Small intestine (tissue), 7 donors: ENCODE data around the gene NECTIN1. TPM values are rescaled to one million over a fixed set of nuclear protein-coding genes. Genes with fewer than 3 reads are reported as not detected.

Experiments used
- DNase-seq, 2 donors: peaks; one replicate each; pipeline versions ENCODE4 v3.0.0 to v3.0.0-alpha.2; 2013
- FAIRE-seq: peaks from 2 replicates; lab custom pipeline; 2012; peaks lifted over from hg19 to GRCh38; lab: Jason Lieb, UNC
- H3K27ac ChIP-seq, 3 donors: one replicate each; pipeline ENCODE4 v1.5.1; 2013; ENCODE audit warnings: low read length in 2 of 3, mild to moderate bottlenecking in 2 of 3, control low read depth in 1 of 3, inconsistent platforms in 1 of 3, low read depth in 1 of 3, moderate library complexity in 1 of 3
- H3K27me3 ChIP-seq, 3 donors: one replicate each; pipeline ENCODE4 v1.6.1; 2013; ENCODE audit warnings: low read length in 3 of 3, inconsistent platforms in 1 of 3; ENCODE audit not compliant: control insufficient read depth in 3 of 3, insufficient read depth in 3 of 3
- H3K36me3 ChIP-seq, 3 donors: one replicate each; pipeline ENCODE4 v1.6.1; 2013; ENCODE audit warnings: low read length in 3 of 3, inconsistent platforms in 1 of 3, low read depth in 1 of 3, mild to moderate bottlenecking in 1 of 3, moderate library complexity in 1 of 3; ENCODE audit not compliant: control insufficient read depth in 3 of 3, insufficient read depth in 2 of 3
- H3K4me1 ChIP-seq, 3 donors: one replicate each; pipeline ENCODE4 v1.6.1; 2013; ENCODE audit warnings: low read length in 2 of 3, inconsistent platforms in 1 of 3, low read depth in 1 of 3, mild to moderate bottlenecking in 1 of 3, moderate library complexity in 1 of 3; ENCODE audit not compliant: control insufficient read depth in 3 of 3, insufficient read depth in 2 of 3
- H3K4me3 ChIP-seq, 3 donors: one replicate each; pipeline ENCODE4 v1.5.1; 2013; ENCODE audit warnings: low read length in 3 of 3, control low read depth in 1 of 3, inconsistent platforms in 1 of 3, low read depth in 1 of 3, mild to moderate bottlenecking in 1 of 3, moderate library complexity in 1 of 3
- H3K9me3 ChIP-seq, 2 donors: one replicate each; pipeline ENCODE4 v1.6.1; 2013; ENCODE audit warnings: low read depth in 1 of 2, low read length in 1 of 2; ENCODE audit not compliant: control insufficient read depth in 2 of 2, insufficient read depth in 1 of 2
- WGBS, 3 donors: extraction: QIAGEN DNeasy Blood & Tissue Kit; methylation state at CpG; one replicate each; pipeline ENCODE4 v1.1.7; 2013; 5-methylcytosine and 5-hydroxymethylcytosine counted together
- polyA plus RNA-seq, 4 donors: library from polyadenylated mRNA; stranded (reverse) in 3 of 4; unstranded in 1 of 4; fragments of 200-250 nt in 3 of 4; fragments of 120-200 nt in 1 of 4; gene quantifications; one replicate each; pipeline versions ENCODE4 v1.2.1 to v1.2.3, GENCODE V29; 2013
- donor health status: healthy with polysubstance abuse.
- donor health status: control.
- donor health status: control.
- donor health status: Bipolar disorder and iron deficiency.
- donor health status: healthy.

NECTIN1 gene
- polyA plus RNA-seq, 4 donors = 2.7 to 32.8 (median 11.7) TPM

DNA sequence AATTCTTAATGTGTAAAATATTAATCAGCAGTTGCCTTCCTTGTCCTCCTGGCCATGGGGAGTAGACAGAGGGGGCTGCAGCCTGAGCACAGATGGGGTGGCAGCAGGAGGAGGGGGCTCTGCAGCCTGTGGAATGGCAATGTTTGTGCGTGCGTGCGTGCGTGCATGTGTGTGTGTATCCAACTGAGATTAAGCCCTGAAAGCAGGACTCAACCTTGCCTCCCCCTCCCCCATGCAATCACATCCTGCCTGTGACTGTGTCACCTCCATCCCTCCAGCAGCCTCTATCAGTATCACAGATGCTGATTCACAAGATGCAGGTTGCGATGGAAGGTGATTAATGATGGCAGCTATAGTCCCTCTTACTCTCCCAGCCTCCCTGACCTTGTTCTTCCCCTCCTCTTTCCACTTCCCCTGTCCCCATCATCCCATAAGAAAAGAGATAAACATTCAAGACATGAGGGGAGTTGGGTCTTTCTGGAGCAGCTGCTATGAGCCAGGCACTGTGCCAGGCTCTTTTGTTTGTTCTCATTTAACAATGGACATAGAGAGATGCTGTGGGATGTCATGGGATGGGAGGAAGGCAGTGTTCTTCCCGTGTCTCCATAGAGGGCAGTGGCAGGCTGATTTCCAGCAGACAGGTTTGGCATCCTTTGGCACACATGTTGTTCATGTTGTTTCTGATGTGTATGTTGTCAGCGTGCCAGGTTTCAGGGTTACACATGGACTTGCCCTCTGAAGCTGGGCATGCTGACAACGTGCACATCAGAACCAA lies 43.8 kb upstream of the NECTIN1 start:
- no peak overlapping the region for H3K27ac ChIP-seq
- FAIRE-seq = no peak
- WGBS, 3 donors = 62 to 69% (median 64%) methylated on average over 8 of the region's 8 CpGs

DNA sequence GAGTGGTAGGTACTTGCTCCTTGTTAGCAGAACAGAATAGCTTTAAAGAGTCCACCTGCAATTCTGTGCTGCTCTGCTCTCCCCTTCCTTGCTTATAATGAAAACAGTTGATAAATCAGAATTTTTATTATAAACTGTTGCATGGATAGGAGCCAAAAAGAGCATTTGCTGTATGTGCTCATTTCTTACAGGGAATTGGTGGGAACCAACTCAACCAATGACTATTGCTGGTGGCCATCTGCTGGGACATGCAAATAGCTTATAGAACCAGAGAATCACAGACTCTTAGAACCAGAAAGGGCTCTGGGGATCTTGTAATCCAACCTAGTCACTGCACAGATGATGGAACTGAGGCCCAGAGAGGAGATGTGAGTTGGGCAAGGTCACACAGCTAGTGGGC lies 43.1 kb upstream of the NECTIN1 start:
- DNase-seq (no peak), FAIRE-seq (no peak)
- H3K9me3 ChIP-seq = no peaks in the 10 kb centered on the region
- H3K36me3 ChIP-seq = no peaks in the 10 kb centered on the region
- peaks cover 0 to 6% (median 0%) of the 10 kb centered on the region in 3 donors for H3K27me3 ChIP-seq
- no peak overlapping the region for H3K4me3 ChIP-seq
- H3K4me1 ChIP-seq = no peaks in the 10 kb centered on the region
- no peak overlapping the region for H3K27ac ChIP-seq

More for the DNA sequence above, 43.8 kb upstream of the NECTIN1 start:
- no peak overlapping the region for H3K4me3 ChIP-seq
- no peak for DNase-seq
- H3K27me3 ChIP-seq = peaks cover 0 to 6% (median 0%) of the 10 kb centered on the region in 3 donors
- H3K9me3 ChIP-seq = no peaks in the 10 kb centered on the region
- H3K4me1 ChIP-seq = no peaks in the 10 kb centered on the region
- H3K36me3 ChIP-seq = no peaks in the 10 kb centered on the region

DNA sequence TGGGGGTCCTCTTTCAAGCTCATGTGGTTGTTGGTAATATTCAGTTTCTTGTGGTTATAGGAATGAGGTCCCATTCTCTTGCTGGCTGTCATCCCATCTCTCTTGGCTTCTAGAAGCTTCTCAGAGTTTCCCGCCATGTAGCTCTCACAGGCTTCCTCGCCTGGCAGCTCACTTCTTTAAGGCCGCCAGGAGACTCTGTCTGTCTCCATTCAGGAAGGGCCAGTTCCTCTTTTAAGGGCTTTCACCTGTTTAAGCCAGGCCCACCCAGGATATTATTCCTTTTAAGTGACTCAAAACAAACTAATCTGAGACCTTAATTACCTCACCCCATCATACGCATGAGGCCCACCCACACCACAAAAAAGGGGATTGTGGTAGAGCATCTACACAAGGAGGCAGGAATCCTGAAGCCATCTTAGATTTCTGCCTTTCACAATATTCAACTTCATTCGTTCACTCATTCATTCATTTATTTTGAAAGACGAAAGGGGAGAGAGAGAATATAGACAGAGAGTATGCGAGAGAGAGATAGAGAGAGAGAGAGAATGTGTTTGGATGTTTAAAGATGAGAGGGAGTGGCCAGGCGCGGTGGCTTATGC lies 42.3 kb upstream of the NECTIN1 start:
- Histone ChIP-seq H3K27me3 (peaks cover 0 to 6% (median 0%) of the 10 kb centered on the region in 3 donors), H3K36me3 (no peaks in the 10 kb centered on the region), H3K9me3 (no peaks in the 10 kb centered on the region), H3K4me3 (no peak overlapping the region), H3K27ac (no peak overlapping the region), H3K4me1 (no peaks in the 10 kb centered on the region)
- FAIRE-seq (no peak), DNase-seq (no peak)
- 87 to 93% (median 92%) methylated on average over 9 of the region's 9 CpGs for WGBS, 3 donors

DNA sequence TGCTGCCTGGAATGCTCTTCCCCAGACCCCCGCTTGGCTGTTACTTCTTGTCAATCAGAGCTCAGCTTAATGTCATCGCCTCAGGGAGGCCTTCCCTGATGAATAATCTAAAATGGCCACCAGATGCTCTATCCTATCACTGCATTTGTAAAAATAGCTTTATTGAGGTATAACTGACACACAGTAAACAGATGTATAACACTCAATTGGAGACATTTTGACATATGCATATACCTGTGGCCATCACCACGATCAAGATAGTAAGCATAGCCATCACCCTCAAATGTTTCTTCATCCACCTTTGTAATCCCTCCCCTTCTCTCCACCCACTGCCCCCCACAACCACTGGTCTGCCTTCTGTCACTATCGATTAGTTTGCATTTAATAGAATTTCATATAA lies 36.6 kb upstream of the NECTIN1 start:
- Histone ChIP-seq H3K4me1 (no peaks in the 10 kb centered on the region), H3K36me3 (no peaks in the 10 kb centered on the region), H3K9me3 (no peaks in the 10 kb centered on the region), H3K27ac (no peak overlapping the region), H3K27me3 (no peaks in the 10 kb centered on the region), H3K4me3 (no peak overlapping the region)
- DNase-seq (no peak), FAIRE-seq (no peak)
- WGBS, 3 donors = 76 to 82% (median 79%) methylated on average over 4 of the region's 4 CpGs

DNA sequence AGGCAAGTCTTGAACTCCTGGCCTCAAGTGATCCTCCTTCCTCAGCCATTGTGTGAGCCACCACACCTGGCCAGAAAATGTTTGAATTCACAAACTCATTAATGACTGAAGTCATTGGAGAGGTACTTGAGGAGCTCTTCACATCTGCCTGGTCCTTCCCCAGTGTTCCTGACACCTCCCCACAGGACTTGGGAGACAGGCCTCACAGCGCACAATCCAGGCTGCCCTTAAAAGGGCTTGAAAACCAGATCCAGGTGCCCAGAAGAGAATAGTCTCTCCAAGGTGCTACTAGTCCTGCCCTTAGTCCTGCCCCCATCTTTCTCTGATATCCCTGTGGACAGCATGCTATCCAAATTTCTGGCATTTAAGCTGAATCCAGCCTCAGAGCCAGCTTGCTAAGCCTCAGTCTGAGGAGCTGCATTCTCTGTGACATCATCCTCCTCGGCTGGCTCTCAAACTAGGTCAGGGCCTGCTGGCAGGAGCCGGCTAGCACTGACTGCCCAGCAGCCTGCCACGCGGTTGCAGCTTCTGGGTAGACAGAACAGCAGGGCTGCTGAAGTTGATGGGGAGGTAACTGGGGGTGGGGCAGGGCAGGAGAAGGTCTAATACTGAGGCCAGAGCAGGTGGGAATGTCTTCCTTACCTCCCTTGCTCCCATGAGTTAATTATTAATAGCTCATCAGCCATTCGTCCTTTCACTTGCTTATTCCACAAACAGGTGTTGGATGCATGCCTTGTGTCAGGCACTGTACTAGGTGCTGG lies 35.3 kb upstream of the NECTIN1 start:
- Histone ChIP-seq H3K9me3 (no peaks in the 10 kb centered on the region), H3K4me1 (no peaks in the 10 kb centered on the region), H3K36me3 (no peaks in the 10 kb centered on the region), H3K27ac (no peak overlapping the region), H3K27me3 (no peaks in the 10 kb centered on the region), H3K4me3 (no peak overlapping the region)
- peak; percentile 39 to 65 for DNase-seq
- WGBS, 3 donors = 17 to 37% (median 32%) methylated on average over 6 of the region's 6 CpGs
- no peak for FAIRE-seq

- H3K27me3 ChIP-seq = no peaks in the 10 kb centered on the region
- H3K27ac ChIP-seq = no peak overlapping the region
- no peaks in the 10 kb centered on the region for H3K36me3 ChIP-seq
- no peak overlapping the region for H3K4me3 ChIP-seq
- no peak for FAIRE-seq
- DNase-seq = no peak
- no peaks in the 10 kb centered on the region for H3K4me1 ChIP-seq
- H3K9me3 ChIP-seq = no peaks in the 10 kb centered on the region
- WGBS, 3 donors = 81 to 88% (median 88%) methylated on average over 11 of the region's 11 CpGs
Observed at GRCh38 chr11:119763071-119763728, 34.2 kb upstream of the NECTIN1 start.

GRCh38 chr11:119759747-119760412 lies 30.9 kb upstream of the NECTIN1 start:
- FAIRE-seq = no peak
- H3K9me3 ChIP-seq = no peaks in the 10 kb centered on the region
- H3K27me3 ChIP-seq = no peaks in the 10 kb centered on the region
- no peak overlapping the region for H3K27ac ChIP-seq
- WGBS, 3 donors = 81 to 86% (median 82%) methylated on average over 5 of the region's 5 CpGs
- no peaks in the 10 kb centered on the region for H3K4me1 ChIP-seq
- DNase-seq = no peak
- H3K4me3 ChIP-seq = no peak overlapping the region
- H3K36me3 ChIP-seq = no peaks in the 10 kb centered on the region

GRCh38 chr11:119759324-119759723 lies 30.3 kb upstream of the NECTIN1 start:
- DNase-seq (peak in 1 of 2 donors; percentile 51), FAIRE-seq (no peak)
- H3K9me3 ChIP-seq = no peaks in the 10 kb centered on the region
- no peak overlapping the region for H3K4me3 ChIP-seq
- H3K36me3 ChIP-seq = no peaks in the 10 kb centered on the region
- H3K27ac ChIP-seq = no peak overlapping the region
- WGBS, 3 donors = 23 to 48% (median 30%) methylated on average over 8 of the region's 8 CpGs
- no peaks in the 10 kb centered on the region for H3K4me1 ChIP-seq
- H3K27me3 ChIP-seq = no peaks in the 10 kb centered on the region
